HG03159 (cell line): ENCODE measurements around the gene PTPRR.

Experiments used
- ATAC-seq: cut with Tn5 transposase; IDR thresholded peaks from one replicate; pipeline ENCODE4 v1.9.1; 2021; ENCODE audit warnings: mild to moderate bottlenecking, moderate library complexity; ENCODE audit not compliant: unreplicated experiment

PTPRR gene

GRCh38 chr12:70918321-70918720 lies 2.2 kb downstream of the PTPRR start:
- ATAC-seq = no peak

- ATAC-seq = no peak
These were observed 9.9 kb downstream of the PTPRR start for GRCh38 chr12:70910666-70911065.

- no peak for ATAC-seq
These were observed 11.6 kb downstream of the PTPRR start for GRCh38 chr12:70908978-70909377.

- ATAC-seq = no peak
These were observed 13.1 kb downstream of the PTPRR start for GRCh38 chr12:70907412-70907811.

- ATAC-seq = no peak
These were observed 24.6 kb downstream of the PTPRR start for GRCh38 chr12:70895956-70896355.

- ATAC-seq = no peak
These were observed 27.9 kb downstream of the PTPRR start for GRCh38 chr12:70892593-70892992.

- no peak for ATAC-seq
These were observed 29.4 kb downstream of the PTPRR start for GRCh38 chr12:70890895-70891832.

- ATAC-seq = no peak
These were observed 34.6 kb downstream of the PTPRR start for GRCh38 chr12:70885956-70886355.

GRCh38 chr12:70883855-70884254 lies 36.7 kb downstream of the PTPRR start:
- no peak for ATAC-seq

- ATAC-seq = no peak
These were observed 39.8 kb downstream of the PTPRR start for GRCh38 chr12:70880744-70881143.

- no peak for ATAC-seq
These were observed 43.6 kb downstream of the PTPRR start for GRCh38 chr12:70876952-70877351.

- no peak for ATAC-seq
These were observed 44.9 kb downstream of the PTPRR start for GRCh38 chr12:70875628-70876027.

GRCh38 chr12:70854881-70855568 lies 65.5 kb downstream of the PTPRR start:
- no peak for ATAC-seq

GRCh38 chr12:70854138-70854537 lies 66.4 kb downstream of the PTPRR start:
- ATAC-seq = no peak

GRCh38 chr12:70853326-70853725 lies 67.2 kb downstream of the PTPRR start:
- no peak for ATAC-seq

GRCh38 chr12:70852416-70853150 lies 68.0 kb downstream of the PTPRR start:
- no peak for ATAC-seq

GRCh38 chr12:70849265-70849960 lies 71.1 kb downstream of the PTPRR start:
- no peak for ATAC-seq

GRCh38 chr12:70847871-70848270 lies 72.7 kb downstream of the PTPRR start:
- ATAC-seq = no peak

GRCh38 chr12:70845268-70845667 lies 75.3 kb downstream of the PTPRR start:
- ATAC-seq = no peak

- no peak for ATAC-seq
These were observed 77.2 kb downstream of the PTPRR start for GRCh38 chr12:70843363-70843762.

- no peak for ATAC-seq
These were observed 77.6 kb downstream of the PTPRR start for GRCh38 chr12:70842942-70843341.
